IMR-90 (cell line): ENCODE data around the gene CYTH4. TPM values are rescaled to one million over a fixed set of nuclear protein-coding genes. Genes with fewer than 3 reads are reported as not detected.

Source experiments
- ATAC-seq: fragments of 200-7000 bp; cut with Tn5 transposase; 2 replicates; pipeline ENCODE4 v1.9.1; 2020; ENCODE audit warnings: low read depth, mild to moderate bottlenecking, moderate library complexity
- BruUV-seq: library from RNA; stranded (reverse); fragments of 400-500 nt; replicated peaks from 2 replicates; lab custom pipeline; 2021; lab: Mats Ljungman, UMichigan
- CTCF ChIA-PET: fragments of 300-600 bp; formaldehyde crosslinking; extraction: SDS; loops from one replicate; lab custom pipeline; 2021; ENCODE audit warnings: antibody characterized with exemption; lab: Yijun Ruan, JAX
- POLR2A ChIA-PET: fragments of 300-600 bp; sonication (Branson Sonifier 250); formaldehyde crosslinking; loops from one replicate; lab custom pipeline; 2022; ENCODE audit warnings: antibody characterized with exemption; ENCODE audit not compliant: unreplicated experiment; lab: Charles Lee
- DNase-seq: peaks from one replicate; pipeline ENCODE4 v3.0.0; 2013
- H2AFZ ChIP-seq: replicated peaks from 2 replicates; pipeline ENCODE3; 2013; ENCODE audit warnings: low read length, mild to moderate bottlenecking; ENCODE audit not compliant: poor library complexity
- H2AK5ac ChIP-seq: 2 replicates; pipeline ENCODE4 v1.6.1; 2013; ENCODE audit warnings: low read depth, low read length, inconsistent platforms
- H2AK9ac ChIP-seq: replicated peaks from 2 replicates; pipeline ENCODE3; 2013; ENCODE audit warnings: mild to moderate bottlenecking, low read depth, low read length, moderate library complexity; ENCODE audit not compliant: poor library complexity
- H2BK120ac ChIP-seq: 2 replicates; pipeline ENCODE4 v1.6.1; 2013; ENCODE audit warnings: low read depth, low read length, inconsistent platforms
- H2BK15ac ChIP-seq: 3 replicates; pipeline ENCODE4 v1.6.1; 2013; ENCODE audit warnings: low read depth, low read length, inconsistent platforms
- H2BK20ac ChIP-seq: 2 replicates; pipeline ENCODE4 v1.6.1; 2013; ENCODE audit warnings: low read depth, mild to moderate bottlenecking, inconsistent platforms, low read length, moderate library complexity
- H2BK5ac ChIP-seq: 2 replicates; pipeline ENCODE4 v1.6.1; 2013; ENCODE audit warnings: mild to moderate bottlenecking, low read depth, low read length, inconsistent platforms; ENCODE audit not compliant: poor library complexity, severe bottlenecking
- H3K14ac ChIP-seq: replicated peaks from 2 replicates; pipeline ENCODE4 v1.6.1; 2013; ENCODE audit warnings: low read depth, low read length, inconsistent platforms
- H3K18ac ChIP-seq: 2 replicates; pipeline ENCODE4 v1.6.1; 2013; ENCODE audit warnings: low read depth, low read length, control low read depth
- H3K23ac ChIP-seq: 2 replicates; pipeline ENCODE4 v1.6.1; 2013; ENCODE audit warnings: low read depth, low read length, inconsistent platforms
- H3K27ac ChIP-seq: 2 replicates; pipeline ENCODE4 v1.5.1; 2013; ENCODE audit warnings: mild to moderate bottlenecking, control low read depth, low read length; ENCODE audit not compliant: insufficient read depth
- H3K27me3 ChIP-seq: 2 replicates; pipeline ENCODE4 v1.6.1; 2013; ENCODE audit warnings: low read length; ENCODE audit not compliant: control insufficient read depth, insufficient read depth
- H3K36me3 ChIP-seq: 2 replicates; pipeline ENCODE4 v1.6.1; 2013; ENCODE audit warnings: low read length, mixed read lengths; ENCODE audit not compliant: control insufficient read depth, insufficient read depth
- H3K4ac ChIP-seq: 2 replicates; pipeline ENCODE4 v1.6.1; 2013; ENCODE audit warnings: low read depth, low read length, inconsistent platforms
- H3K4me1 ChIP-seq: 2 replicates; pipeline ENCODE4 v1.6.1; 2013; ENCODE audit warnings: low read length, mixed read lengths; ENCODE audit not compliant: control insufficient read depth, insufficient read depth
- H3K4me2 ChIP-seq: 2 replicates; pipeline ENCODE4 v1.6.1; 2013; ENCODE audit warnings: low read depth, mild to moderate bottlenecking, control low read depth, low read length, moderate library complexity
- H3K4me3 ChIP-seq: 2 replicates; pipeline ENCODE4 v1.5.1; 2013; ENCODE audit warnings: low read depth, mild to moderate bottlenecking, control low read depth, low read length, moderate library complexity; ENCODE audit not compliant: insufficient read depth
- H3K56ac ChIP-seq: 2 replicates; pipeline ENCODE4 v1.6.1; 2013; ENCODE audit warnings: low read length, inconsistent platforms; ENCODE audit not compliant: insufficient read depth; ENCODE audit errors: extremely low read depth
- H3K79me1 ChIP-seq, 2 experiments: 2 replicates each; pipeline ENCODE4 v1.6.1; 2013; ENCODE audit warnings: low read length in 2 of 2, inconsistent platforms in 1 of 2, low read depth in 1 of 2
- H3K9ac ChIP-seq: 2 replicates; pipeline ENCODE4 v1.6.1; 2013; ENCODE audit warnings: low read depth, low read length, control low read depth
- H3K9me1 ChIP-seq: 2 replicates; pipeline ENCODE4 v1.6.1; 2013; ENCODE audit warnings: low read length, inconsistent platforms; ENCODE audit not compliant: insufficient read depth
- H3K9me3 ChIP-seq: 2 replicates; pipeline ENCODE4 v1.6.1; 2013; ENCODE audit warnings: low read length; ENCODE audit not compliant: control insufficient read depth, insufficient read depth
- H4K20me1 ChIP-seq: 2 replicates; pipeline ENCODE4 v1.6.1; 2013; ENCODE audit warnings: low read length, inconsistent platforms; ENCODE audit not compliant: insufficient read depth
- H4K5ac ChIP-seq: 2 replicates; pipeline ENCODE4 v1.6.1; 2013; ENCODE audit warnings: mild to moderate bottlenecking, low read depth, low read length, control low read depth
- H4K8ac ChIP-seq, 2 experiments: 2 replicates each; pipeline ENCODE4 v1.6.1; 2013; ENCODE audit warnings: low read depth in 2 of 2, low read length in 2 of 2, control low read depth in 1 of 2, inconsistent platforms in 1 of 2
- H4K91ac ChIP-seq: 2 replicates; pipeline ENCODE4 v1.6.1; 2013; ENCODE audit warnings: low read depth, low read length, inconsistent platforms; ENCODE audit not compliant: insufficient read depth
- CEBPB ChIP-seq: IDR thresholded peaks from 2 replicates; pipeline ENCODE4 v1.6.1; 2012; ENCODE audit warnings: low read depth, low read length, improper control_type of control experiment
- CHD1 ChIP-seq: IDR thresholded peaks from 2 replicates; pipeline ENCODE4 v1.6.1; 2012; ENCODE audit warnings: low read depth, low read length, improper control_type of control experiment
- CTCF ChIP-seq: conservative IDR thresholded peaks from 2 replicates; pipeline ENCODE4 v1.5.1; 2012; ENCODE audit warnings: mild to moderate bottlenecking, low read depth, low read length, improper control_type of control experiment
- MAFK ChIP-seq: IDR thresholded peaks from 2 replicates; pipeline ENCODE4 v1.6.1; 2012; ENCODE audit warnings: low read depth, low read length, improper control_type of control experiment
- MAZ ChIP-seq: IDR thresholded peaks from 2 replicates; pipeline ENCODE4 v1.6.1; 2012; ENCODE audit warnings: low read depth, mild to moderate bottlenecking, low read length, improper control_type of control experiment, moderate library complexity, borderline replicate concordance
- NFE2L2 ChIP-seq: fragments of 150-350 bp; IDR thresholded peaks from 2 replicates; pipeline ENCODE4 v1.6.1; 2016; ENCODE audit warnings: low read depth, mild to moderate bottlenecking, low read length
- POLR2A ChIP-seq: IDR thresholded peaks from 2 replicates; pipeline ENCODE4 v1.6.1; 2012; ENCODE audit warnings: mild to moderate bottlenecking, low read depth, low read length
- RAD21 ChIP-seq: IDR thresholded peaks from 2 replicates; pipeline ENCODE4 v1.6.1; 2012; ENCODE audit warnings: low read length, improper control_type of control experiment
- SMC3 ChIP-seq: fragments of 150-350 bp; IDR thresholded peaks from 2 replicates; pipeline ENCODE4 v1.6.1; 2016; ENCODE audit warnings: low read depth, mild to moderate bottlenecking, antibody characterized with exemption, low read length, moderate library complexity
- WGBS, 2 experiments: methylation state at CpG; one replicate each; pipeline versions ENCODE4 v1.1.5 to v1.1.7; 2013; ENCODE audit warnings: missing lambda C conversion rate in 2 of 2; ENCODE audit not compliant: insufficient read length in 1 of 2; ENCODE audit errors: extremely low coverage in 2 of 2; 5-methylcytosine and 5-hydroxymethylcytosine counted together
- dilution Hi-C: fragments of 300-500 bp; cut with HindIII; formaldehyde crosslinking; loops from one replicate; pipeline ENCODE4 v1.14.3; 2018; ENCODE audit warnings: low sequenced_read_pairs; ENCODE audit not compliant: unreplicated experiment
- in situ Hi-C: fragments of 300-500 bp; cut with MboI; formaldehyde crosslinking; loops from 3 replicates; pipeline ENCODE4 v1.14.3; 2019; ENCODE audit warnings: low sequenced_read_pairs, inconsistent platforms, mixed read lengths
- intact Hi-C: fragments of 100-400 bp; cut with micrococcal nuclease; formaldehyde crosslinking; loops from 2 replicates; pipeline ENCODE4 v1.10.0; 2022
- polyA plus RNA-seq, 3 experiments: library from polyadenylated mRNA; depleted of rRNA; stranded (reverse); fragments of >200 nt; gene quantifications; 2 replicates each; pipeline ENCODE4 v1.2.3, GENCODE V29; 2012; ENCODE audit warnings: low replicate concordance in 1 of 3
- total RNA-seq: library from RNA; depleted of rRNA; stranded (reverse); fragments of >200 nt; gene quantifications from 2 replicates; pipeline ENCODE4 v1.2.3, GENCODE V29; 2012
- TF ChIP-seq, protein P1 (sequence below): fragments of 150-350 bp; IDR thresholded peaks from 2 replicates; pipeline ENCODE4 v1.6.1; 2016; ENCODE audit warnings: low read depth, mild to moderate bottlenecking, low read length, moderate library complexity, borderline replicate concordance

CYTH4 gene
- total and polyA plus RNA-seq, 2 of the 4 experiments (the other 2 are of a cell fraction) = 0.36 to 0.55 TPM

DNA sequence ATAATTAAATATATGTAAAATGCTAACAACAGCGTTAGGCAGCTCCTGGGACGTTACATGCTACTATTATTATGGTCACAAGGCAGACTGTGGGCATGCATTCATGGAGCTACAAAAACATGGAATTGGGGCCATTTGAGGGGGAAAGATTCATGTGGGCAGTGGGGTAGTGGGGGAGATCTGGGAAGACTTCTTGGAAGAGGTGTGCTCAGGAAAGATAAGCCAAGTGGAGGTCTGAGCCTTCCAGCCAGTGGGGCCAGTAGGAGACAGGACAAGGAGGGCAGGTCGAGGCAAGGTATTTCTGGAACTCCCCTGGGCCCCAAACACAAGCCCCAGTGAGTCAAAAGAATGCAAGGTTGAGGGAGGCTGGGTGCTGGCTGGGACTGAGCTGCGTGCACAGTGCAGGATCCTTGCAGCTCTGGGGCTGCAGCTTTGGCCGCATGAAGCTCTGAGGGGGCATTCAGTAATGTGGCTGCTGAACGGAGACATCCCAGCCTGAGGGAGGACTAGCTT, 35.4 kb downstream of the CYTH4 start (continued):
- TF ChIP-seq RAD21 (no peak), SMC3 (no peak), CEBPB (no peak), POLR2A (no peak)

DNA sequence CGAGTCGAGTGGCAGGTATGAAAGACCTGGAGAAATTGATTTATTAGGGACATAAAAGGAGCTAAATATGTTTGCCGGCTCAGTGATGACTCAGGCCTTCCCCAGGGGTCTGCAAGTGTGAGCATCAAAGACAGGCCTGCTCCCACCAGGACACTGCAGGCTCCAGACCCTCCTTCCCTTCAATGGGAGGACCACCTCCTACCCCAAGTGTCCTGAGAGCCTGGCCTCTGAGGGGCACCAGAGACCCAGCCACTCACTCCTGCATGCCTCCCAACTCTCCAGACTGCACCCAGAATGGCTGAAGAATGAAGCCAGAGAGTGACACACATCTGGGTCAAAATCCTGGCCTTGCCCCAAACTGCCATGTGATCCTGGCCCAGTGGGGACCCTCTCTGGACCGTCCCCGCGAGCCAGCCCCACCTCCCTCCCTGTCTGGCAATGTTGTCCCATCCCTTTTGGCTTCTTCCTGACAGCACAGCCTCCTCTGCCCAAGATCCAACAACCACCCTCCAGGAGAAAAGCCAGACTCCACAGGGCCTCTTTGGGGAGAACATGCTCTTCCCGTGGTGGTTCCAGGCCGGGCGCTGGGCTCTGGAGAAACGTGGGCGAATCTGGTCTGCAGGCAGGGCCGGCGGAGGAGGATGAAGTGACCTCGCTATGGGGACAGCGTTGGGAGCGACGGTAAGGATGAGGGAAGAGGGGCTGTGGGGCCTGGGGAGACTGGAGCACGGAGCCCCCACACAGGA, 36.2 kb downstream of the CYTH4 start:
- POLR2A ChIA-PET = no interaction called here
- H4K20me1 ChIP-seq = no peaks in the 10 kb centered on the region
- H3K4me3 ChIP-seq = no peak overlapping the region
- H3K9me3 ChIP-seq = no peaks in the 10 kb centered on the region
- peak overlapping the region; percentile 13; the same call in 1 of the 2 replicates for H4K91ac ChIP-seq
- no peak overlapping the region for H3K27ac ChIP-seq
- no peaks in the 10 kb centered on the region for H3K36me3 ChIP-seq
- peak overlapping the region; percentile 5; the same call in 1 of the 2 replicates for H2BK20ac ChIP-seq
- H2AFZ ChIP-seq = peak overlapping the region; percentile 18
- no peak overlapping the region for H3K18ac ChIP-seq
- H2AK5ac ChIP-seq = peak overlapping the region; percentile 66
- intact Hi-C loops (loop anchor here (5.0 kb wide), 1 partner anchor 219 kb away; no protein-coding TSS in a partner anchor), in situ Hi-C loops (loop anchor here (5.0 kb wide), 1 partner anchor 139 kb away; no protein-coding TSS in a partner anchor), dilution Hi-C loops (no loop called here)
- no peak overlapping the region for H3K4me2 ChIP-seq
- H4K8ac ChIP-seq = no peak overlapping the region
- no peak overlapping the region; the same call in 1 of the 2 replicates for H3K14ac ChIP-seq
- no peak overlapping the region; the same call in 2 of the 3 replicates for H2BK15ac ChIP-seq
- peak overlapping the region; percentile 19 for H3K4ac ChIP-seq
- H4K5ac ChIP-seq = no peak overlapping the region
- no TSS peak for BruUV-seq
- no peak for TF ChIP-seq NFE2L2
- no peak for TF ChIP-seq MAZ
- peak; percentile 36 for TF ChIP-seq CTCF
- no peak for TF ChIP-seq CEBPB
- TF ChIP-seq, protein P1, sequence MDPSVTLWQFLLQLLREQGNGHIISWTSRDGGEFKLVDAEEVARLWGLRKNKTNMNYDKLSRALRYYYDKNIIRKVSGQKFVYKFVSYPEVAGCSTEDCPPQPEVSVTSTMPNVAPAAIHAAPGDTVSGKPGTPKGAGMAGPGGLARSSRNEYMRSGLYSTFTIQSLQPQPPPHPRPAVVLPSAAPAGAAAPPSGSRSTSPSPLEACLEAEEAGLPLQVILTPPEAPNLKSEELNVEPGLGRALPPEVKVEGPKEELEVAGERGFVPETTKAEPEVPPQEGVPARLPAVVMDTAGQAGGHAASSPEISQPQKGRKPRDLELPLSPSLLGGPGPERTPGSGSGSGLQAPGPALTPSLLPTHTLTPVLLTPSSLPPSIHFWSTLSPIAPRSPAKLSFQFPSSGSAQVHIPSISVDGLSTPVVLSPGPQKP = no peak
- TF ChIP-seq POLR2A = no peak
- TF ChIP-seq RAD21 = peak; percentile 54
- TF ChIP-seq MAFK = no peak
- no peak for TF ChIP-seq CHD1
- TF ChIP-seq SMC3 = peak; percentile 40
- H3K79me1 ChIP-seq = no peaks in the 10 kb centered on the region
- no peak overlapping the region for H3K9ac ChIP-seq
- peak overlapping the region; percentile 29 for H2AK9ac ChIP-seq
- CTCF ChIA-PET = interaction anchor here (1.1 kb wide), 2 partner anchors 137 to 140 kb away, joined by 3 to 4 read pairs; no protein-coding TSS in a partner anchor
- H3K56ac ChIP-seq = no peak overlapping the region
- whole genome bisulfite sequencing, 2 experiments = 61% methylated on average over 9 of the region's 18 CpGs; no CpG with 5 or more reads in 1 of the 2 experiments
- peaks cover 17% of the 10 kb centered on the region for H3K4me1 ChIP-seq
- H3K23ac ChIP-seq = no peak overlapping the region
- no peaks in the 10 kb centered on the region for H3K9me1 ChIP-seq
- ATAC-seq = no peak
- no peak for DNase-seq
- peak overlapping the region; percentile 47 for H2BK120ac ChIP-seq
- H2BK5ac ChIP-seq = no peak overlapping the region
- H3K27me3 ChIP-seq = no peaks in the 10 kb centered on the region
